Skin of body (tissue), 2 donors: ENCODE data around the gene L1TD1. TPM values are rescaled to one million over a fixed set of nuclear protein-coding genes. Genes with fewer than 3 reads are reported as not detected.
"Not testable (repeated sequence)": the region's sequence is repeated elsewhere in the genome, so short reads cannot be mapped to it uniquely, and the experiment has no call there.

Experiments used
- DNase-seq: peaks from one replicate; lab custom pipeline; 2025; lab: John Stamatoyannopoulos, UW
- total RNA-seq: library from RNA; depleted of rRNA; stranded (reverse); fragments of >200 nt; gene quantifications from one replicate; pipeline ENCODE4 v1.2.3, GENCODE V29; 2014

Gene L1TD1, protein sequence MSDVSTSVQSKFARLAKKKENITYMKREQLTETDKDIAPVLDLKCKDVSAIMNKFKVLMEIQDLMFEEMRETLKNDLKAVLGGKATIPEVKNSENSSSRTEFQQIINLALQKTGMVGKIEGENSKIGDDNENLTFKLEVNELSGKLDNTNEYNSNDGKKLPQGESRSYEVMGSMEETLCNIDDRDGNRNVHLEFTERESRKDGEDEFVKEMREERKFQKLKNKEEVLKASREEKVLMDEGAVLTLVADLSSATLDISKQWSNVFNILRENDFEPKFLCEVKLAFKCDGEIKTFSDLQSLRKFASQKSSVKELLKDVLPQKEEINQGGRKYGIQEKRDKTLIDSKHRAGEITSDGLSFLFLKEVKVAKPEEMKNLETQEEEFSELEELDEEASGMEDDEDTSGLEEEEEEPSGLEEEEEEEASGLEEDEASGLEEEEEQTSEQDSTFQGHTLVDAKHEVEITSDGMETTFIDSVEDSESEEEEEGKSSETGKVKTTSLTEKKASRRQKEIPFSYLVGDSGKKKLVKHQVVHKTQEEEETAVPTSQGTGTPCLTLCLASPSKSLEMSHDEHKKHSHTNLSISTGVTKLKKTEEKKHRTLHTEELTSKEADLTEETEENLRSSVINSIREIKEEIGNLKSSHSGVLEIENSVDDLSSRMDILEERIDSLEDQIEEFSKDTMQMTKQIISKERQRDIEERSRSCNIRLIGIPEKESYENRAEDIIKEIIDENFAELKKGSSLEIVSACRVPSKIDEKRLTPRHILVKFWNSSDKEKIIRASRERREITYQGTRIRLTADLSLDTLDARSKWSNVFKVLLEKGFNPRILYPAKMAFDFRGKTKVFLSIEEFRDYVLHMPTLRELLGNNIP
- 1.5 TPM for total RNA-seq

DNA sequence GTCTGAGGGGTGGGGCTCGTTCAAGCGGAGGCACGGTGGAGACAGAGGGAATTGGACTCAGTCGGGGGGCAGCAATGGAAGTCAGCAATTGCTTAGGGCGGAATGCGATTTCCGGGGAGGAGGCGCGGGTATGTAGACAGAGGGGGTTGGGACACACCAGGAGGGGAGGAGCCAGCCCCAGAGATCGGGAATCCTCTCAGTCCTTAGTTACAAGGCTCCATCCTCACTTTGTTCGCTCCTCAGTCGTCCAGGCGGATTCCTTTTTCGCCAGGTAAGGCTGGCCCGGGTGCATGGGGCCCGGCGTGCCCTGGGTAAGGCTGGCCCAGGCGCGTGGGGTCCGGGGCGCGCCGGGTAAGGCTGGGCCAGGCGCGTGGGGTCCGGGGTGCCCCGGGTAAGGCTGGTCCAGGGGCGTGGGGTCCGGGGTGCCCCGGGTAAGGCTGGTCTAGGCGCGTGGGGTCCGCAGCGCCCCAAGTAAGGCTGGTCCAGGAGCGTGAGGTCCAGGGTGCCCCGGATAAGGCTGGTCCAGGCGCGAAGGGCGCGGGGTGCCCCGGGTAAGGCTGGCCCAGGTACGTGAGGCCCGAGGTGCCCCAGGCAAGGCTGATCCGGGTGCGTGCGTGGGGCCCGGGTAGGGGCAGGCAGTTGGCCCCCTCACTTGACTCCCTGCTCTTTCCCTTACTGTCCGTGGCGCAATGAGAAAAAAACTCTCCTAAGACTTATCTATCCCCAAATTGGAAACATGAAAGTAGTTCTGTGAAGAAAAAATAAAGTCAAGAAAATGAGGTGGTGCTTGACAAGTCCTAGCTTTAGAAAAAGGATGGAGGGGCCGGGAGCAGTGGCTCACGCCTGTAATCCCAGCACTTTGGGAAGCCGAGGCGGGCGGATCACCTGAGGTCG is at the start of gene L1TD1:
TSS of gene L1TD1 (plus strand) at position 199 of the 894 bp plus-strand sequence. CDS start 11,780 bp downstream, outside the sequence.
- DNase-seq: peak; percentile 62

DNA sequence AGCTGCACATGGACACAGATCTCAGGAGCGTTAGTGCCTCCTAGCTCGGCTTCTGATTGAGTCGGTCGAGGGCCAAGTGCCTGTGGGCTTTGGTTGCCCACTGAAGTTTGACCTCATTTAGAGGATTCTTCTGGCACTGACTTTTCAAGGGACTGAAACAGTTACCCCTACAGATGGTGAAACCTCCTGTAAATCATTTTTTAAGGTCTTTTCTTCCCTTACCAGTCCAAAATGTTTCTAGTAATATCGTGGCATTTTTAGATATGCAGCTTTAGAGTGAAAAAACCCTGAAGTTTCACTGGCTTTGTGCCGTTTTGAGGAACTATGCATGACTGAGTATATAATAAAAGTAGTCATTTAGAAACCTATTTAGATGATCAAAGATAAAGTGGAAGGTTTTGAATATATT is 34.7 kb upstream of the L1TD1 start:
- no peak for DNase-seq

- DNase-seq: no peak
These were observed 32.9 kb upstream of the L1TD1 start for GRCh38 chr1:62161711-62162110.

- not testable (repeated sequence) for DNase-seq
These were observed 24.3 kb upstream of the L1TD1 start for GRCh38 chr1:62170380-62170779.

DNA sequence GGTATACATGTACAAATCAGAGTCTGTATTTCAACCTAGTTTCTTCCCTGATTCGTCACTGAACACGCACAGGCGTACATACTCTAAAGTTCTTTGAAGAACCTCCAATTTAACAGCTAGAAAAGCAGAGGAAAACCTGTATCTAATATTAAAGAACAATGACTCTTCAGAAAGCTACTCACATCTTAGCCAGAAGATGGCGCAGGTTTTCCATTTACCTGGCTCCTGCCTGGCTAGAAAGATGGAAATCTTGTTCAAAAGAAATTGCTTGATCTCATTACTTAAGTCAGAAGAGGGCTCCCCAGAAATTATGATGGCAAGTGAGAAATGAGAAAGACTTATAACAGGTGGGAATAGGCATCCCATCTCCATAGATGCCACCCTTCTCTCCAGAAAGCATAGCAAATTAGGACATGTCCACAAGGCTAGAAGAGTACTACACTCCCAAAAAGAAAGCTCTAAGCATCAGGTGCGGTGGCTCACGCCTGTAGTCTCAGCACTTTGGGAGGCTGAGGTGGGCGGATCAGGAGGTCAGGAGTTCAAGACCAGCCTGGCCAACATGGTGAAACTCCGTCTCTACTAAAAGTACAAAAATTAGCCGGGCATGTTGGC is 19.0 kb upstream of the L1TD1 start:
- DNase-seq: peak; percentile 65

- no peak for DNase-seq
These were observed 17.9 kb upstream of the L1TD1 start for GRCh38 chr1:62176597-62177312.

GRCh38 chr1:62177621-62178020 is 17.0 kb upstream of the L1TD1 start:
- no peak for DNase-seq

DNA sequence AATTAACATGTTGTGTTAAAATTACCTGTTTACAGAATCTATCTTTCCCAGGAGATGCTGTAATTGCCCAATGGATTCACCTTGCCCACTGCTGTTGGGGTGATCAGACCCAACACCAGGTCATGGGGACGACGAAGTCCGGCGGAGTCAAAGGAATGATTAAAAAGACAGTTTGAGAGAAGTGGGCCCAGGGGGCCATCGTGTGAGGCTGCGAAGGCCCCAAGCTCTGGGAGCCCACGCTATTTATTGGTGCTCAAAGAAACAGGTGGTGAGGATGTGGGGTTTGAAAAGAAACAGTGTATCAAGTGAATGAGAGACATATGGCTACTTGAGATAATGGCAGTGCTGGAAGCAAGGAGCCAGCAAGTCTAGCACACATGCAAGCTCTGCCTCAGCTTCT is 16.3 kb upstream of the L1TD1 start:
- DNase-seq: no peak

GRCh38 chr1:62180054-62180453 is 14.6 kb upstream of the L1TD1 start:
- DNase-seq: not testable (repeated sequence)

DNA sequence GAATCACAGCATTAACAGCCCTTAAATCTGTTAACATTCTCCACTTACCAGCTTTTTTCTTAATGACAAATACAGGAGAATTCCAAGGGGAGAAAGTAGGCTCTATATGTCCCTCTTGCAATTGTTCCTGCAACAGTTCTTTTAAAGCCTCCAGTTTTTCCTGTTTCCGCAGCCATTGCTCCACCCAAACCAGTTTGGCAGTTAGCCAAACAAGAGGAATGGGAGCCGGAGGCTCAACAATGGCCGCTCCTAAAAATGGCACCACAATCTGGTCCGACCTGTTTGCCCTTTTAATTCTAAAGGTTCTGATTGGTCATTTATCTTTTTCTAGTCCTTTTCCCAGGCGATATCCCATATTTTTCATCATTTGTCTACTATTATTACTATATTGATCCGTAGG is 14.0 kb upstream of the L1TD1 start:
- DNase-seq: no peak

DNA sequence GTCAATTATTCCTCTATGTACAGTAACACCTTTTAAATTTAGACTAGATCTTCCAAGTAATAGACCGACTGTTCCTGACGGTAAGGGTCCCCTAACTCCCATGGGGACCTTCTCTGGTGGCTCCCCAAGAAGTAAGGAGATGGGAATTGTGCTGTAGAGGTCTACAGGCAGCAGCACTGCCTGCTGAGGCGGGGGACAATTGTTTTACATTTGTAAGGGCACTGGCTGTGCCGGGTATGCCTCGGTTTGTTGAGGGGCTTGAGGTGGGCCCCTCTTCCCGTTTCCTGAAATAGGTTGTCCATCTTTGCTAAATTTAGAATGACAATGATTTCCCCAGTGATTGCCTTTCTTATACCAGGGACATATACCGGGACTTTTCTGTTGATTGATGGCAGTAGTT is 13.1 kb upstream of the L1TD1 start:
- DNase-seq: no peak

GRCh38 chr1:62182157-62182556 is 12.5 kb upstream of the L1TD1 start:
- not testable (repeated sequence) for DNase-seq

GRCh38 chr1:62183164-62184020 is 11.3 kb upstream of the L1TD1 start:
- not testable (repeated sequence) for DNase-seq

DNA sequence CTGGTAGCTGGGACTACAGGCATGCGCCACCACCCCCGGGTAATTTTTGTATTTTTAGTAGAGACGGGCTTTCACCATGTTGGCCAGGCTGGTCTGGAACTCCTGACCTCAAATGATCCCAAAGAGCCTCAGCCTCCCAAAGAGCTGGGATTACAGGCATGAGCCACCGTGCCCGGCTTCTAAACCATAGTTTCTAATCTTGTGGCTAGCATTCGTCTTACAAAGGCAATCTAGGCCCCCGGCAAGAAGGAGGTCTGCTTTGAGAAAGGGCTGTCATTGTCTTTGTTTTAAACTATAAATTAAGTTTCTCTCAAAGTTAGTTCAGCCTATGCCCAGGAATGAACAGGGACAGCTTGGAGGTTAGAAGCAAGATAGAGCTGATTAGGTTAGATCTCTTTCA is 10.3 kb upstream of the L1TD1 start:
- DNase-seq: no peak

DNA sequence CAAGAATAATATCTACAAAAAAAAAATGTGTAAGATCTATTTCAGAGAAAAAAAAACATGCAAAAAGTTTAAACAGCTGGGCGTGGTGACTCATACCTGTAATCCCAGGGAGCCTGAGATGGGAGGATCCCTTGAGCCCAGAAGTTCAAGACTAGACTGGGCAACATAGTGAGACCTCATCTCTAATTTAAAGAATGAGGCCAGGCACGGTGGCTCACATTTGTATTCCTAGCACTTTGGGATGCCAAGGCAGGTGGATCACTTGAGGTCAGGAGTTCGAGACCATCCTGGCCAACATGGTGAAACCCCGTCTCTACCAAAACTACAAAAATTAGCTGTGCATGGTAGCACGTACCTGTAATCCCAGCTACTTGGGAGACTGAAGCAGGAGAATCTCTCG is 9.4 kb upstream of the L1TD1 start:
- not testable (repeated sequence) for DNase-seq

DNA sequence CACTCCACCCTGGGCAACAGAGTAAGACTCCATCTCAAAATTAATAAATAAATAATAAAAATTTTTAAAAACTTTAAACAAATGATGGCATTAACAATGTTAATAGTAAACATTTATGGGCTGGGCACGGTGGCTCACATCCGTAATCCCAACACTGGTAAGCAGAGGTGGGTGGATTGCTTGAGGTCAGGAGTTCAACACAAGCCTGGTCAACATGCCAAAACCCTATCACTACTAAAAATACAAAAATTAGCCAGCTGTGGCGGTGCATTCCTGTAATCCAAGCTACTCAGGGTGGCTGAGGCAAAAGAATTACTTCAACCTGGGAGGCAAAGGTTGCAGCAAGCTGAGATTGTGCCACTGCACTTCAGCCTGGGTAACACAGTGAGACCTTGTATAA is 9.0 kb upstream of the L1TD1 start:
- DNase-seq: no peak

DNA sequence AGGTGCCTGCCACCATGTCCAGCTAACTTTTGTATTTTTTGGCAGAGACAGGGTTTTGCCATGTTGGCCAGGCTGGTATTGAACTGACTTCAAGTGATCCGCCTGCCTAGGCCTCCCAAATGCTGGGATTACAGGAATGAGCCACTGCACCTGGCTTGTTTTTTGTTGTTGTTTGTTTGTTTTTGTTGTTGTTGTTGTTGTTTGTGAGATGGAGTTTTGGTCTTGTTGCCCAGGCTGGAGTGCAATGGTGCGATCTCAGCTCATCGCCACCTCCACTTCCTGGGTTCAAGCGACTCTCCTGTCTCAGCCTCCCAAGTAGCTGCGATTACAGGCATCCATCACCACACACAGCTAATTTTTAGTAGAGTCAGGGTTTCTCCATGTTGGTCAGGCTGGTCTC is 7.1 kb upstream of the L1TD1 start:
- DNase-seq: no peak

DNA sequence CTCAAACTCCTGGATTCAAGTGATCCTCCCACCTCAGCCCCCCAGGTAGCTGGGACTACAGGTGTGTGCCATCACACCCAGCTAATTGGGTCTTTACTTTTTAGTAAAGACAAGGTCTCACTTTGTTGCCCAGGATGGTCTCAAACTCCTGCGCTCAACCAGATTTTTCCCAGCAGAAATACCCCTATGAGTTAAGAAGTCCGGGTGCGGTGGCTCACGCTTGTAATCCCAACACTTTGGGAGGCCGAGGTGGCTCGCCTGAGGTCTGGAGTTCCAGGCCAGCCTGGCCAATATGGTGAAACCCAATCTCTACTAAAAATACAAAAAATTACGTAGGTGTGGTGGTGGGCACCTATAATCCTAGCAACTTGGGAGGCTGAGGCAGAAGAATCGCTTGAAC is 6.5 kb upstream of the L1TD1 start:
- no peak for DNase-seq

DNA sequence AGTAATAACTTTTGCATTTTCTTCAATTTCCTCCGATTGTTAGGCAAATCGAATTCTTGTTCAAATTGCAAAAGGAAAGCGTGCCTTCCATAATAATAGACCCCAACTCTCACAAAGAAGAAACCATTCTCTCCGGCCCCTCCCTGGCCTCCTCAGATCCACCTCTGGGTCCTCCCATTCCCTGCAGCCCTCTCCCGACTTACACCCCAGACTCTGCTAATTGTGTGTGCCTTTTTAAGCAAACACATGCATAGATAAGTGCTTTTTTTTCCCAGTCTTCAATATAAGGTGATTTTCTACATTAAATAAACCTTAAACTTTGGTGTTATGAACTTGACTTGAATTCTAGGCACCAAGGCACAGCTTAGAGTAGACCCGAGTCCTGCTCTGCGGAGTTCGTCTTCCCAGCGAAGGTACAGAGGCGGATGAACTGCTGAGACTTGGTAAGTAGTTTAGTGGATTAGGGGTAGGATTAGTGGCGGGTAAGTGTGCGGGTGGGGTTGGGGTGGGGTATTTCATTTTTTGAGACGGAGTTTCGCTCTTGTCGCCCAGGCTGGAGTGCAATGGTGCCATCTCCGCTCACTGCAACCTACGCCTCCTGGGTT is 1.5 kb downstream of the L1TD1 start:
- DNase-seq: no peak
